ENCODE measurements around the gene TST. TPM values are rescaled to one million over a fixed set of nuclear protein-coding genes. Genes with fewer than 3 reads are reported as not detected.

TST gene
- total and polyA plus RNA-seq, 2 donors (not counting 1 experiment from before 2014, with no cell fraction given), result 1.4 to 5.9 TPM

DNA sequence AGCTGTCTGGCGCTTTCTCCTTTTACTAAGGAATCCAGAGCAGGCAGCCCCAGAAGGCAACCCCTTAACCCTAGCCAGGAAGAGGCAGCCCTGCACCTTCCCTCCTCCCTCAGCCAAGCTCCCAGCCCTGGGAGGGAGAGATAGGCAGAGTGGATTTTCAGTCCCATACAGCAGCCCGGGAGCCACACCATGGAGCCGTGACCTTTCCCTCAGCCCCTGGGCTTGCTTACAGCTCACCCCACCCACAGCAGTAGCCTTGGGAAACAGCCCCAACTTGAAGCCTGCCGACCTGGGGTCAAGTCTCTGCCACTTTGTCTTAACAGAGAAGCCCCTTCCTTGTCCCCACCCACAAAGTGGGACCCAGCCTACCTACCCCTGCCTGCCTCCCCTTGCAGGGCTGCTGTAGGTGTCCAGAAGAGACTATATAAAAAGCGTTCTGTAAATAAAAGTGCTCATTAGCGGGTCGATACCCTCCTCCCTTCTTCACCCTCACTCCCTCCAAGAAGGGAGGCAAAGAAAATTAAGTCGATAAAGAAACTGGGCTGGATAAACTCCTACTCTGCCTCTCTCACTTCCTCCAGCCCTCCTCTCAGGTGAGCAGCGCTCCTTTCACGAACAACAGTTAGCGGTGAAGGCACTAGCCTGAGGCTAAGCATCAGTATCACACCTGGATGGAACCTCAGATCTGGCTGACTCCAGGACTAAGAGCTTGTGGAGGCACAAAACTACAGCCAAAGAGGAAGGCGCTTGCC is 4.2 kb downstream of the TST start:
- WGBS (ENCODE audit: insufficient coverage), result 84% methylated on average over 7 of the region's 12 CpGs
- H3K27ac ChIP-seq (ENCODE audit: low read length in 2 of 2), result no peak overlapping the region
- no peaks in the 10 kb centered on the region for H3K36me3 ChIP-seq (replicated peaks in 1 of 2; ENCODE audit: control extremely low read depth in 1 of 2, control insufficient read depth in 1 of 2, extremely low read depth in 1 of 2, insufficient read depth in 2 of 2, low read length in 1 of 2)
- H3K4me3 ChIP-seq (ENCODE audit: control extremely low read depth in 1 of 5, extremely low read depth in 1 of 5, insufficient read depth in 1 of 5, low read depth in 2 of 5, low read length in 4 of 5), result no peak overlapping the region
- Mint-ChIP-seq H3K27ac (no peak overlapping the region), H3K4me3 (no peak overlapping the region), H3K9me3 (ENCODE audit: insufficient read depth) (no peaks in the 10 kb centered on the region), H3K4me1 (peaks cover 5% of the 10 kb centered on the region), H3K27me3 (no peaks in the 10 kb centered on the region)
- no peak overlapping the region for H3K9ac ChIP-seq (ENCODE audit: low read length)
- TF ChIP-seq, protein P1, sequence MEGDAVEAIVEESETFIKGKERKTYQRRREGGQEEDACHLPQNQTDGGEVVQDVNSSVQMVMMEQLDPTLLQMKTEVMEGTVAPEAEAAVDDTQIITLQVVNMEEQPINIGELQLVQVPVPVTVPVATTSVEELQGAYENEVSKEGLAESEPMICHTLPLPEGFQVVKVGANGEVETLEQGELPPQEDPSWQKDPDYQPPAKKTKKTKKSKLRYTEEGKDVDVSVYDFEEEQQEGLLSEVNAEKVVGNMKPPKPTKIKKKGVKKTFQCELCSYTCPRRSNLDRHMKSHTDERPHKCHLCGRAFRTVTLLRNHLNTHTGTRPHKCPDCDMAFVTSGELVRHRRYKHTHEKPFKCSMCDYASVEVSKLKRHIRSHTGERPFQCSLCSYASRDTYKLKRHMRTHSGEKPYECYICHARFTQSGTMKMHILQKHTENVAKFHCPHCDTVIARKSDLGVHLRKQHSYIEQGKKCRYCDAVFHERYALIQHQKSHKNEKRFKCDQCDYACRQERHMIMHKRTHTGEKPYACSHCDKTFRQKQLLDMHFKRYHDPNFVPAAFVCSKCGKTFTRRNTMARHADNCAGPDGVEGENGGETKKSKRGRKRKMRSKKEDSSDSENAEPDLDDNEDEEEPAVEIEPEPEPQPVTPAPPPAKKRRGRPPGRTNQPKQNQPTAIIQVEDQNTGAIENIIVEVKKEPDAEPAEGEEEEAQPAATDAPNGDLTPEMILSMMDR (IDR thresholded peaks at IDR 0.05), result no peak
- no peak for TF ChIP-seq EZH2 (IDR thresholded peaks at IDR 0.05; ENCODE audit: borderline replicate concordance, insufficient read depth, low read depth, low read length, poor library complexity, severe bottlenecking)
- intact Hi-C loops (cut with micrococcal nuclease), result no loop called here
- H4K20me1 ChIP-seq (ENCODE audit: control insufficient read depth, insufficient read depth, low read length, poor library complexity, severe bottlenecking), result no peaks in the 10 kb centered on the region
- no peak overlapping the region for H3K4me2 ChIP-seq (replicated peaks; ENCODE audit: low read depth, low read length, poor library complexity, severe bottlenecking)
- POLR2A ChIA-PET, result no interaction called here
- no peaks in the 10 kb centered on the region for H3K27me3 ChIP-seq (replicated peaks in 1 of 4; ENCODE audit: control extremely low read depth in 1 of 4, control insufficient read depth in 3 of 4, insufficient read depth in 4 of 4, low read length in 3 of 4)
- ATAC-seq (ENCODE audit: low read depth) (no peak), DNase-seq (no peak)
- no peaks in the 10 kb centered on the region for H3K9me3 ChIP-seq (ENCODE audit: control extremely low read depth in 1 of 3, control insufficient read depth in 2 of 3, insufficient read depth in 1 of 3, low read length in 2 of 3)
- no peak overlapping the region for H2AFZ ChIP-seq (ENCODE audit: insufficient read depth, low read depth, low read length, poor library complexity, severe bottlenecking)
- H3K4me1 ChIP-seq (ENCODE audit: control insufficient read depth in 2 of 2, insufficient read depth in 2 of 2, low read length in 2 of 2), result peaks cover 2 to 8% of the 10 kb centered on the region in 2 donors
- CTCF ChIA-PET, result no interaction called here
- H3K79me2 ChIP-seq (ENCODE audit: control insufficient read depth, insufficient read depth, low read length), result no peaks in the 10 kb centered on the region

DNA sequence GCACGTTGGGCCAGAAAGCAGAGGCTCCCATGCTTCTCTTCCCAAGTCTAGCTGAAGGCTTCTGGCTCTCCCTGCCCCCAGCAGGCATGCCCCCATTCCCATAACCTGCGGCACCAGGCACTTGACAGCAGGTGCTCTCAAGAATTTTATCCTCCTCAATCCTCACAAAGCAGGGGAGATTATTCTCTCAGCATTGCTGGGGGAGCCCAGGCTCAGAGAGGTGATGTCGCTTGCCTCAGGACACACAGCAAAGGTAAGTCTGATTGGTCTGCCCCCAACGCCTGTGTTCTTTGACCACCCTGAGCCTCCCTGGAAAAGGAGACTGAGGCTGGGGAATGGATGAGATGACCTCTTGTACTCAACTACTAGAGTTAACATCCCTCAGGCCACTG is 4.8 kb downstream of the TST start:
- intact Hi-C loops (cut with micrococcal nuclease), result no loop called here
- Mint-ChIP-seq H3K4me3 (no peak overlapping the region), H3K9me3 (ENCODE audit: insufficient read depth) (no peaks in the 10 kb centered on the region), H3K27ac (no peak overlapping the region), H3K27me3 (no peaks in the 10 kb centered on the region), H3K4me1 (peaks cover 2% of the 10 kb centered on the region)
- ChIA-PET POLR2A (no interaction called here), CTCF (interaction anchor here (1.8 kb wide), 1 partner anchor 8 kb away, joined by 4 read pairs; no protein-coding TSS in a partner anchor)
- Histone ChIP-seq H2AFZ (ENCODE audit: insufficient read depth, low read depth, low read length, poor library complexity, severe bottlenecking) (no peak overlapping the region), H3K4me2 (replicated peaks; ENCODE audit: low read depth, low read length, poor library complexity, severe bottlenecking) (no peak overlapping the region), H3K79me2 (ENCODE audit: control insufficient read depth, insufficient read depth, low read length) (no peaks in the 10 kb centered on the region), H3K36me3 (replicated peaks in 1 of 2; ENCODE audit: control extremely low read depth in 1 of 2, control insufficient read depth in 1 of 2, extremely low read depth in 1 of 2, insufficient read depth in 2 of 2, low read length in 1 of 2) (no peaks in the 10 kb centered on the region), H3K27me3 (replicated peaks in 1 of 4; ENCODE audit: control extremely low read depth in 1 of 4, control insufficient read depth in 3 of 4, insufficient read depth in 4 of 4, low read length in 3 of 4) (no peaks in the 10 kb centered on the region), H3K27ac (ENCODE audit: low read length in 2 of 2) (no peak overlapping the region), H3K9ac (ENCODE audit: low read length) (no peak overlapping the region), H3K4me3 (ENCODE audit: control extremely low read depth in 1 of 5, extremely low read depth in 1 of 5, insufficient read depth in 1 of 5, low read depth in 2 of 5, low read length in 4 of 5) (no peak overlapping the region), H3K4me1 (ENCODE audit: control insufficient read depth in 2 of 2, insufficient read depth in 2 of 2, low read length in 2 of 2) (peaks cover 0 to 6% of the 10 kb centered on the region in 2 donors), H3K9me3 (ENCODE audit: control extremely low read depth in 1 of 3, control insufficient read depth in 2 of 3, insufficient read depth in 1 of 3, low read length in 2 of 3) (no peaks in the 10 kb centered on the region), H4K20me1 (ENCODE audit: control insufficient read depth, insufficient read depth, low read length, poor library complexity, severe bottlenecking) (no peaks in the 10 kb centered on the region)
- 67% methylated on average over 2 of the region's 4 CpGs for WGBS (ENCODE audit: insufficient coverage)
- ATAC-seq (ENCODE audit: low read depth), result no peak
- TF ChIP-seq, protein P1 (IDR thresholded peaks at IDR 0.05), result no peak
- no peak for DNase-seq
